OCI-LY7 (cell line): ENCODE measurements around the gene MUC5B. TPM values are rescaled to one million over a fixed set of nuclear protein-coding genes. Genes with fewer than 3 reads are reported as not detected.

Source experiments
- BruUV-seq: library from RNA; stranded (reverse); fragments of 400-500 nt; replicated peaks from 2 replicates; lab custom pipeline; 2021; lab: Mats Ljungman, UMichigan
- CTCF ChIA-PET: fragments of 300-600 bp; sonication (Branson Sonifier 250); formaldehyde crosslinking; loops from one replicate; lab custom pipeline; 2022; ENCODE audit warnings: antibody characterized with exemption; ENCODE audit not compliant: unreplicated experiment; lab: Charles Lee
- POLR2A ChIA-PET: fragments of 300-600 bp; sonication (Branson Sonifier 250); formaldehyde crosslinking; loops from one replicate; lab custom pipeline; 2022; ENCODE audit warnings: antibody characterized with exemption; lab: Charles Lee
- DNase-seq: peaks from one replicate; pipeline ENCODE4 v3.0.0-alpha.2; 2015; ENCODE audit warnings: low spot score
- H2AFZ ChIP-seq: fragments of 200-600 bp; sonication (generic), shearing (Covaris generic); 2 replicates; pipeline ENCODE4 v1.6.1; 2014; ENCODE audit warnings: mild to moderate bottlenecking, antibody characterized with exemption, low read length, moderate library complexity
- H3K27ac ChIP-seq: fragments of 200-600 bp; sonication (generic); 2 replicates; pipeline ENCODE4 v1.5.1; 2014; ENCODE audit warnings: mixed run types, low read depth, mild to moderate bottlenecking, moderate library complexity, low read length, inconsistent platforms; ENCODE audit not compliant: poor library complexity, severe bottlenecking
- H3K36me3 ChIP-seq: fragments of 200-600 bp; sonication (generic); 2 replicates; pipeline ENCODE4 v1.6.1; 2014; ENCODE audit warnings: mild to moderate bottlenecking, antibody characterized with exemption, low read length, moderate library complexity, mixed read lengths; ENCODE audit not compliant: insufficient read depth
- H3K4me1 ChIP-seq: fragments of 200-600 bp; sonication (generic); 2 replicates; pipeline ENCODE4 v1.5.1; 2014; ENCODE audit warnings: mild to moderate bottlenecking, low read length; ENCODE audit not compliant: insufficient read depth, poor library complexity, severe bottlenecking
- H3K4me2 ChIP-seq: fragments of 200-600 bp; sonication (generic); 2 replicates; pipeline ENCODE4 v1.6.1; 2014; ENCODE audit warnings: mild to moderate bottlenecking, low read length
- H3K4me3 ChIP-seq: fragments of 200-600 bp; sonication (generic); 2 replicates; pipeline ENCODE4 v1.5.1; 2014; ENCODE audit warnings: mild to moderate bottlenecking, low read depth, low read length; ENCODE audit not compliant: poor library complexity, severe bottlenecking
- H3K79me2 ChIP-seq: fragments of 200-600 bp; sonication (generic); 2 replicates; pipeline ENCODE4 v1.6.1; 2016; ENCODE audit warnings: low read depth, mild to moderate bottlenecking, low read length, moderate library complexity, mixed read lengths; ENCODE audit not compliant: insufficient read depth
- H3K9me2 ChIP-seq: fragments of 200-600 bp; sonication (generic); 2 replicates; pipeline ENCODE4 v1.6.1; 2016; ENCODE audit warnings: mild to moderate bottlenecking, low read length, mixed read lengths; ENCODE audit not compliant: insufficient read depth
- H3K9me3 ChIP-seq: fragments of 200-600 bp; sonication (generic); 2 replicates; pipeline ENCODE4 v1.6.1; 2014; ENCODE audit warnings: mild to moderate bottlenecking, mixed run types, low read length, mixed read lengths
- H4K20me1 ChIP-seq: fragments of 200-600 bp; sonication (generic); 2 replicates; pipeline ENCODE4 v1.6.1; 2014; ENCODE audit warnings: mild to moderate bottlenecking, antibody characterized with exemption, low read length, moderate library complexity, mixed read lengths; ENCODE audit not compliant: insufficient read depth
- CTCF ChIP-seq: fragments of 200-600 bp; sonication (generic); conservative IDR thresholded peaks from 2 replicates; pipeline ENCODE4 v1.5.1; 2014; ENCODE audit warnings: mild to moderate bottlenecking, antibody characterized with exemption, low read length, moderate library complexity, mixed read lengths
- EZH2phosphoT487 ChIP-seq: fragments of 200-600 bp; sonication (generic); IDR thresholded peaks from 2 replicates; pipeline ENCODE4 v1.6.1; 2018; ENCODE audit warnings: low read depth, borderline replicate concordance, mild to moderate bottlenecking, mixed run types, antibody characterized with exemption, low read length, moderate library complexity, mixed read lengths
- intact Hi-C: fragments of 100-400 bp; cut with micrococcal nuclease; formaldehyde crosslinking; loops from one replicate; pipeline ENCODE4 v1.10.0; 2022; ENCODE audit not compliant: unreplicated experiment
- total RNA-seq, 2 experiments: library from RNA; depleted of rRNA in 1 of 2; stranded (reverse); fragments of >200 nt in 1 of 2; shearing (Covaris generic) in 1 of 2; gene quantifications; 2 replicates each; pipeline ENCODE4 v1.2.3, GENCODE V29; 2014 to 2022

Gene MUC5B
- total RNA-seq, 2 experiments from 2014 or later: under 0.01 TPM; not detected in 1

GRCh38 chr11:1192741-1193325 lies 30.0 kb upstream of the MUC5B start:
- no peak for TF ChIP-seq CTCF
- no peak for TF ChIP-seq EZH2phosphoT487
- Histone ChIP-seq H3K9me2 (no peaks in the 10 kb centered on the region), H3K9me3 (no peaks in the 10 kb centered on the region), H2AFZ (no peak overlapping the region), H3K27ac (no peak overlapping the region), H3K4me2 (no peak overlapping the region), H3K4me3 (no peak overlapping the region), H3K36me3 (no peaks in the 10 kb centered on the region), H4K20me1 (no peaks in the 10 kb centered on the region), H3K79me2 (no peaks in the 10 kb centered on the region), H3K4me1 (no peaks in the 10 kb centered on the region)
- POLR2A ChIA-PET: no interaction called here
- BruUV-seq: no TSS peak
- intact Hi-C loops: no loop called here
- no peak for DNase-seq
- CTCF ChIA-PET: no interaction called here

- Histone ChIP-seq H3K9me2 (no peaks in the 10 kb centered on the region), H2AFZ (no peak overlapping the region), H3K4me1 (no peaks in the 10 kb centered on the region), H3K79me2 (no peaks in the 10 kb centered on the region), H4K20me1 (no peaks in the 10 kb centered on the region), H3K9me3 (no peaks in the 10 kb centered on the region), H3K36me3 (no peaks in the 10 kb centered on the region), H3K4me3 (no peak overlapping the region), H3K27ac (no peak overlapping the region), H3K4me2 (no peak overlapping the region)
- TF ChIP-seq EZH2phosphoT487: no peak
- TF ChIP-seq CTCF: no peak
- POLR2A ChIA-PET: no interaction called here
- no TSS peak for BruUV-seq
- DNase-seq: no peak
- CTCF ChIA-PET: no interaction called here
- intact Hi-C loops: no loop called here
Measured at GRCh38 chr11:1193326-1194230, 29.3 kb upstream of the MUC5B start.
